Mesodermal cell (in vitro differentiated cells): ENCODE results near the gene PPP2R2C.

Source experiments
- H3K27ac ChIP-seq: 2 replicates; pipeline ENCODE4 v1.7.0; 2013; ENCODE audit warnings: mild to moderate bottlenecking, low read depth, low read length, moderate library complexity; ENCODE audit not compliant: severe bottlenecking
- H3K36me3 ChIP-seq: 2 replicates; pipeline ENCODE4 v1.7.1; 2013; ENCODE audit warnings: mild to moderate bottlenecking, low read length, moderate library complexity; ENCODE audit not compliant: control insufficient read depth, insufficient read depth
- H3K4me1 ChIP-seq: one replicate; pipeline ENCODE4 v1.7.1; 2013; ENCODE audit warnings: mild to moderate bottlenecking, low read length; ENCODE audit not compliant: insufficient read depth, control insufficient read depth, poor library complexity, severe bottlenecking
- H3K4me3 ChIP-seq: 2 replicates; pipeline ENCODE4 v1.7.0; 2013; ENCODE audit warnings: low read length, control low read depth, mild to moderate bottlenecking; ENCODE audit not compliant: insufficient read depth, poor library complexity, severe bottlenecking; ENCODE audit errors: extremely low read depth
- H3K9me3 ChIP-seq: 2 replicates; pipeline ENCODE4 v1.7.1; 2013; ENCODE audit warnings: mild to moderate bottlenecking, low read length, moderate library complexity; ENCODE audit not compliant: control insufficient read depth
- WGBS, 2 experiments: methylation state at CpG; one replicate each; pipeline ENCODE4 v1.1.5; 2013; ENCODE audit warnings: missing lambda C conversion rate in 2 of 2; ENCODE audit not compliant: insufficient coverage in 2 of 2; 5-methylcytosine and 5-hydroxymethylcytosine counted together

PPP2R2C gene

GRCh38 chr4:6349896-6350603 is 122.4 kb downstream of the PPP2R2C start:
- H3K27ac ChIP-seq = no peak overlapping the region
- H3K36me3 ChIP-seq = no peaks in the 10 kb centered on the region
- 87 to 88% methylated on average over 16 of the region's 19 CpGs for WGBS, 2 experiments
- H3K9me3 ChIP-seq = no peaks in the 10 kb centered on the region
- H3K4me3 ChIP-seq = no peak overlapping the region
- no peaks in the 10 kb centered on the region for H3K4me1 ChIP-seq

GRCh38 chr4:6348408-6348807 is 124.0 kb downstream of the PPP2R2C start:
- Histone ChIP-seq H3K9me3 (no peaks in the 10 kb centered on the region), H3K4me3 (no peak overlapping the region), H3K36me3 (no peaks in the 10 kb centered on the region), H3K4me1 (no peaks in the 10 kb centered on the region), H3K27ac (no peak overlapping the region)
- 90 to 100% methylated on average over 1 to 4 of the region's 4 CpGs for WGBS, 2 experiments

- Histone ChIP-seq H3K27ac (no peak overlapping the region), H3K36me3 (no peaks in the 10 kb centered on the region), H3K9me3 (no peaks in the 10 kb centered on the region), H3K4me3 (no peak overlapping the region), H3K4me1 (no peaks in the 10 kb centered on the region)
- 79 to 82% methylated on average over 14 of the region's 17 CpGs for WGBS, 2 experiments
These were observed 124.8 kb downstream of the PPP2R2C start for GRCh38 chr4:6347511-6348045.

- Histone ChIP-seq H3K4me1 (no peaks in the 10 kb centered on the region), H3K27ac (no peak overlapping the region), H3K36me3 (no peaks in the 10 kb centered on the region), H3K4me3 (no peak overlapping the region), H3K9me3 (no peaks in the 10 kb centered on the region)
- whole genome bisulfite sequencing, 2 experiments = 88 to 90% methylated on average over 14 to 16 of the region's 16 CpGs
These were observed 125.9 kb downstream of the PPP2R2C start for GRCh38 chr4:6346373-6347110.

- H3K36me3 ChIP-seq = no peaks in the 10 kb centered on the region
- H3K9me3 ChIP-seq = no peaks in the 10 kb centered on the region
- H3K4me3 ChIP-seq = no peak overlapping the region
- WGBS, 2 experiments = 92 to 95% methylated on average over 4 to 13 of the region's 13 CpGs
- H3K4me1 ChIP-seq = no peaks in the 10 kb centered on the region
- no peak overlapping the region for H3K27ac ChIP-seq
These were observed 126.5 kb downstream of the PPP2R2C start for GRCh38 chr4:6345866-6346265.

- Histone ChIP-seq H3K4me1 (no peaks in the 10 kb centered on the region), H3K9me3 (no peaks in the 10 kb centered on the region), H3K4me3 (no peak overlapping the region), H3K27ac (no peak overlapping the region), H3K36me3 (no peaks in the 10 kb centered on the region)
- 76 to 85% methylated on average over 24 to 26 of the region's 27 CpGs for WGBS, 2 experiments
These were observed 127.2 kb downstream of the PPP2R2C start for GRCh38 chr4:6345096-6345830.

GRCh38 chr4:6343939-6344408 is 128.4 kb downstream of the PPP2R2C start:
- H3K9me3 ChIP-seq = no peaks in the 10 kb centered on the region
- H3K27ac ChIP-seq = no peak overlapping the region
- no peaks in the 10 kb centered on the region for H3K4me1 ChIP-seq
- no peaks in the 10 kb centered on the region for H3K36me3 ChIP-seq
- 84 to 86% methylated on average over 11 of the region's 11 CpGs for WGBS, 2 experiments
- no peak overlapping the region for H3K4me3 ChIP-seq

- no peak overlapping the region for H3K27ac ChIP-seq
- WGBS, 2 experiments = 89 to 92% methylated on average over 20 to 22 of the region's 23 CpGs
- H3K9me3 ChIP-seq = no peaks in the 10 kb centered on the region
- no peak overlapping the region for H3K4me3 ChIP-seq
- no peaks in the 10 kb centered on the region for H3K4me1 ChIP-seq
- no peaks in the 10 kb centered on the region for H3K36me3 ChIP-seq
These were observed 129.7 kb downstream of the PPP2R2C start for GRCh38 chr4:6342530-6343293.

- H3K9me3 ChIP-seq = no peaks in the 10 kb centered on the region
- no peak overlapping the region for H3K27ac ChIP-seq
- H3K4me3 ChIP-seq = no peak overlapping the region
- 81 to 86% methylated on average over 3 to 4 of the region's 6 CpGs for WGBS, 2 experiments
- H3K4me1 ChIP-seq = no peaks in the 10 kb centered on the region
- no peaks in the 10 kb centered on the region for H3K36me3 ChIP-seq
These were observed 130.7 kb downstream of the PPP2R2C start for GRCh38 chr4:6341696-6342095.

GRCh38 chr4:6340446-6341015 is 131.9 kb downstream of the PPP2R2C start:
- H3K4me3 ChIP-seq = no peak overlapping the region
- WGBS, 2 experiments = 72 to 81% methylated on average over 6 to 9 of the region's 9 CpGs

More at GRCh38 chr4:6340446-6341015, 131.9 kb downstream of the PPP2R2C start:
- Histone ChIP-seq H3K4me1 (no peaks in the 10 kb centered on the region), H3K9me3 (no peaks in the 10 kb centered on the region), H3K36me3 (no peaks in the 10 kb centered on the region), H3K27ac (no peak overlapping the region)
